ENCODE measurements around the gene ANAPC1. TPM values are rescaled to one million over a fixed set of nuclear protein-coding genes. Genes with fewer than 3 reads are reported as not detected.

ANAPC1 gene
- total RNA-seq, 1 donor from 2014 or later = 54.0 TPM

GRCh38 chr2:111900859-111901258 lies 16.9 kb upstream of the ANAPC1 start:
- peak overlapping the region; percentile 83 for H3K4me3 Mint-ChIP-seq
- H3K9me3 Mint-ChIP-seq = no peaks in the 10 kb centered on the region
- peak overlapping the region; percentile 87 for H3K27ac Mint-ChIP-seq
- peaks cover 53% of the 10 kb centered on the region for H3K4me1 Mint-ChIP-seq
- no peaks in the 10 kb centered on the region for H3K36me3 Mint-ChIP-seq
- TF ChIP-seq CTCF (IDR thresholded peaks at IDR 0.05; ENCODE audit: unreplicated experiment) = no peak
- H3K27me3 Mint-ChIP-seq (ENCODE audit: low read depth) = no peaks in the 10 kb centered on the region
- no peak for DNase-seq (ENCODE audit: low spot score in 2 of 2, unreplicated experiment in 2 of 2)

DNA sequence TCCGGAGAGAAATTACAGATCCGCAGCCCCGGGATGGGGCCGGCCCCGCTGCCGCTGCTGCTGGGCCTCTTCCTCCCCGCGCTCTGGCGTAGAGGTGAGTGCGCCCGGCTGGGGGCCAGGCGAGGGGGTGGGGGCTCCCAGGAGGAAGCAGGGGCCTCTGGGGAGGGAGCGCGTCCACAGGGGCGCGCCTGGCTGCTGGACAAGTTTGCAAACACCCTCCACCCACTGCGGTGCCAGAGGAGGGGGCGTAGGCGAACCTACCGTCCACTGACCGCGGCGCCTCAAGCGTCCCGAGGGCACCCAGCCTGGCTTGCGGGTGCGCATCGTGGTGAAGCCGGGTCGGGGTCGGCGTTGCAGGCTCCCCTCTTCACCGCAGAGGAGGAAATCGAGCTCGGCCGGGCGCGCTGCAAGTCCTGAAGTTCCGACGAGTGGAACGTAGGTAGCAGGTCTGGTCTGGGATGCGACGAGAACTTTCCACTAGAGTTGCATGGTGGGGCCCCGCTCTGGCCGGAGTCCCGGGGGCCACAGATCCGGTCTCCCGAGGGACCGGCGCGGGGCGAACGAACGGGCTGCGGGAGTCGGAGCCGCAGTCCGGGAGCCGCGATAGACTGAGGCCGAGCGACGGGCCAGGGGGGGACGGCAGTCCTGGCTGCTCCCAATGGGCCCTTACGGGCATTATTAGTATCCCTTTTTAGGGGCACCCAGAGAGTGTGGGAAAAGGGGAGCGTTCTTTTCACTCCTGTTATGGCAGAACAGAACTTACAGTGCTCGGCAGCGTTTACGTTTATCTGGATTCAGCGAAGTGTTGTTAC lies 14.9 kb upstream of the ANAPC1 start:
- Mint-ChIP-seq H3K4me3 (peak overlapping the region; percentile 83), H3K36me3 (no peaks in the 10 kb centered on the region), H3K27me3 (ENCODE audit: low read depth) (no peaks in the 10 kb centered on the region), H3K27ac (peak overlapping the region; percentile 87), H3K9me3 (no peaks in the 10 kb centered on the region), H3K4me1 (peaks cover 45% of the 10 kb centered on the region)
- DNase-seq (ENCODE audit: low spot score in 2 of 2, unreplicated experiment in 2 of 2) = no peak
- no peak for TF ChIP-seq CTCF (IDR thresholded peaks at IDR 0.05; ENCODE audit: unreplicated experiment)

DNA sequence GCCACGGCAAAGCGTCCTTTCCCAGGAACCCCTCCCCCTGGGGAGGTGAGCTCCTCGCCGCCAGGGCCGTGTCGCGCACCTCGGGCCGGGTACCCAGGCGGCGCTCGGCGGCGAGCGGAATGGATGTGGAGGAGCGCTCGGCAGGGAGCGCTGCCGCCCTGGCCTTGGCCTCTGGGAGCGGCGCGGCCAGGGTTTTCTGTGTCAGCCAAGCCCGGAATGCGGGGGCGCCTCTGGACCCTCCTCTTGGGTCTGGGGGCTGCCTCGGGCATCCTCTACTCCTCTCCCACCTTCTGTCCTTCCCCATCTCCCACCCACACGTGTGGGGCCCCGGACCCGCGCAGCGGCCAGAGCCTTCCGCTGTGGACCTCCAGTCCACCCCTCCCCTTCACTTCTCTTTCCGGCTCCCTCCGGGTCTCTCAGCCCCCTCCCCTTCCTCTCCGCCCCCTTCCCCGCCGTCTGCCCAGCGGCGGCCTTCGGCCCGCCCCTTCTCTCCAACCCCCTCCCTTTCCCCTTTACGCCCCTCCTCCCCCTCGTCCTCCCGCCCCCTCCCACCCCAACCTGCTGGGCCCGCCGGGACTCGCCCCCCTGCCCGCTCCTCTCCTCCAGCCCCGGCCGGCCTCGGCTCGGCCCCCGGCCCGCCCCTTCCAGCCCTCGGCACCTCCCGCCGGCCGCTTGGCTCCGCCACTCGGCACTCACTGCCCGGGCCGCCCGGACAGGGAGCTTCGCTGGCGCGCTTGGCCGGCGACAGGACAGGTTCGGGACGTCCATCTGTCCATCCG lies 14.1 kb upstream of the ANAPC1 start, which contains the start of gene MERTK:
MERTK (plus strand) TSS at position 684 of the 779 bp plus-strand sequence. CDS start 129 bp downstream, outside the sequence.
- peak; percentile 85 to 86 for DNase-seq (ENCODE audit: low spot score in 2 of 2, unreplicated experiment in 2 of 2)
- peaks cover 39% of the 10 kb centered on the region for H3K4me1 Mint-ChIP-seq
- peak within 1 kb of the TSS; percentile 88 for H3K4me3 Mint-ChIP-seq
- H3K9me3 Mint-ChIP-seq = no peaks in the 10 kb centered on the region
- no peaks in the 10 kb centered on the region for H3K36me3 Mint-ChIP-seq
- H3K27me3 Mint-ChIP-seq (ENCODE audit: low read depth) = no peaks in the 10 kb centered on the region
- peak within 1 kb of the TSS; percentile 93 for H3K27ac Mint-ChIP-seq
- peak; percentile 36 for TF ChIP-seq CTCF (IDR thresholded peaks at IDR 0.05; ENCODE audit: unreplicated experiment)

DNA sequence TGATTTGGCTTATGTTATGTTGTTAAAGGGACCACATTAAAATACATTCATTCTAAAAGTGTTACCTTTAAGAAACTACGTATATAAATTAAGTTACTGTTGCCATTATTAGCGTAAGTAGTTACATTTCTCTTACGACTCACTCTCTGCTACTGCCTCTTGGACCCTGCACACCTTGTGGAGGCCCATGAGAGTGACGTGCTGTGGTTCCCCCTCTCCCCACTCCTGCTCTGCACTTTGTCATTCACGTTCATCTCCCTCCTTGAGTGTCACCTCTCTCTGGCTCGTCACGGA lies 13.6 kb upstream of the ANAPC1 start:
- DNase-seq (ENCODE audit: low spot score in 2 of 2, unreplicated experiment in 2 of 2) = no peak
- Mint-ChIP-seq H3K9me3 (no peaks in the 10 kb centered on the region), H3K27me3 (ENCODE audit: low read depth) (no peaks in the 10 kb centered on the region), H3K36me3 (no peaks in the 10 kb centered on the region), H3K4me1 (peaks cover 35% of the 10 kb centered on the region), H3K27ac (peak overlapping the region; percentile 93), H3K4me3 (peak overlapping the region; percentile 88)
- TF ChIP-seq CTCF (IDR thresholded peaks at IDR 0.05; ENCODE audit: unreplicated experiment) = no peak

- Mint-ChIP-seq H3K4me3 (peak overlapping the region; percentile 13), H3K4me1 (peaks cover 32% of the 10 kb centered on the region), H3K27me3 (ENCODE audit: low read depth) (no peaks in the 10 kb centered on the region), H3K27ac (peak overlapping the region; percentile 3), H3K9me3 (no peaks in the 10 kb centered on the region), H3K36me3 (no peaks in the 10 kb centered on the region)
- TF ChIP-seq CTCF (IDR thresholded peaks at IDR 0.05; ENCODE audit: unreplicated experiment) = no peak
- no peak for DNase-seq (ENCODE audit: low spot score in 2 of 2, unreplicated experiment in 2 of 2)
Measured at GRCh38 chr2:111896576-111896975, 12.6 kb upstream of the ANAPC1 start.
